GM18517 (cell line): ENCODE measurements around the gene CSGALNACT2.
"Not testable (repeated sequence)": the region's sequence is repeated elsewhere in the genome, so short reads cannot be mapped to it uniquely, and the experiment has no call there.

Source experiments
- ATAC-seq: cut with Tn5 transposase; IDR thresholded peaks from one replicate; pipeline ENCODE4 v1.9.1; 2021; ENCODE audit warnings: mild to moderate bottlenecking, moderate library complexity; ENCODE audit not compliant: unreplicated experiment

The CSGALNACT2 gene

DNA sequence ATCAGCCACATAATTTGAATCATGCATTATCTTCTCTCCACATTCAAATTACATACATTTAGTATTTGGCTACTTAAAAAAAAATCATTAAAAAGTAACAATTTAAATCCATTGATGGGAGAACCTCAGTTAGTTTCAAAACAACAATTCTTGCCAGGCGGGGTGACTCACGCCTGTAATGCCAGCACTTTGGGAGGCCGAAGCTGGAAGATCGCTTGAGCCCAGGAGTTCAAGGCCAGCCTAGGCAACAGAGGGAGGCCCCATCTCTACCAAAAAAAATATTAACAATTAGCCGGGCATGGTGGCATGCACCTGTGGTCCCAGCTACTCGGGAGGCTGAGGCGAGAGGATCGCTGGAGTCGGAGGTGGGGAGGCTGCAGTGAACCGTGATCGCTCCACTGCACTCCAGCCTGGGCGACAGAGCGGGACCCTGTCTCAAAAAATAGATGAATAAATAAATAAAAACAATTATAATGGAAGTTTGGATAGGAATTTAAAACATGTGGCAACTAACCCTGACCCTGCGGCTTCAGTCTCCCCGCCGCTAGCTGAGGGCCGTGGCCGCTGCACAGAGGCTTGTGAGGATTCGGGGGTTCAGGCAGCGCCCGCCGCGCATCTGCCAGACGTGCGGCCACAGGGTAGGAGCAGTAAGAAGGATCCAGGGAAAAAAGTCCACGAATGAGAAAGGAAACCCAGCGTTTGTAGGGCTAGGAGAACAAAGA is 1.1 kb upstream of the CSGALNACT2 start:
- ATAC-seq, result peak; percentile 0

DNA sequence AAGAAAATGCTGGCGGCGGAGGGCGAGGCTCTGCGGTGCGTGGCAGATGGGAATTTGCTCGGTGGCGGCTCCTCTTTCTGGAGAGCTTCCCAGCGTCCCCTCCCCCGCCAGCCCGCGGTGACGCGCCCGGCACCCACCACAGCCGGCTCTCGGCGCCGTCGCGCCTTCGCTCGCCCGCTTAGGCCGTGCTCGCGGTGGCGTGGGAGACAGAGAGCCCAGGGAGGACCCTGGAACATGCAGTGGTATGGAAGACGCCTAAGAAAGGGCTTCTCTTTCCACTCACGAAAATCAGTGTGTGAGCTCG is 576 bp upstream of the CSGALNACT2 start:
- ATAC-seq, result peak; percentile 9

DNA sequence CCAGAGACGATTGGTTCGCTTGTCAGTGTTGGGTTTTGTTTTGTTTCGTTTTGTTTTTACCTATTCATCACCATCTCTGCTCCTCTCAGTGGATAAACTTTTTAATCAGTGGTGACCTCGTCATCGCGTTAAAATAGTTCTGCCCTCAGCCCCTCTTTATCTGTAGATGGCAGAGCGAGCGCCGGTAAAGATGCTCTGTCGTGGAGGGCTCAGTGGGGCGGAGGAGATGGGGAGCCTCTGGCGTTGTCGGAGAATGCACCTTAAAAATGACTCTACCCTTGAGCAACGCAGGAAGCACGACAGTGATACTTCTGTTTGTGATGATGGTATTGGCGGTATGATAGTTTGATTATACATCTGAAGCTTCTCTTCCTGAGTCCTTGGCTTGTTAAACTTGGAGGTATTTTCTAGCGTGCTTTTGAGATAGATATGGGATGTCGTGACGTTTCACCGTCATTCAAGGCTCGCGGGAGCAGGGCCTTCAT is 554 bp downstream of the CSGALNACT2 start:
- ATAC-seq, result peak; percentile 33

DNA sequence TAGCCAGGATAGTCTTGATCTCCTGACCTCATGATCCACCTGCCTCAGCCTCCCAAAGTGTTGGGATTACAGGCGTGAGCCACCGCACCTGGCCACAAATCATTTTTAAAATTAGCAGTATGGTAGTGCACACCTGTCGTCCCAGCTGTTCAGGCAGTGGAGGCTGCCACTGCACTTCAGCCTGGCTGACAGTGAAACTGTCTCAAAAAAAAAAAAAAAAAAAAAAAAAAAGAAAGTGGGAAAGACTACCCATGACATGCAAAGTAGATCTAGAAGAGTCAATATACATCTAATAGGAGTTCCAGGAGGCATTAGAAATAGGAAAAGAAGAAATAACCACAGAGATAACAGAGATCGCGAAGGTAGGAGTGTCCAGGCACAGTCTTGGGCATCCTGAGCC is 3.2 kb downstream of the CSGALNACT2 start:
- no peak for ATAC-seq

DNA sequence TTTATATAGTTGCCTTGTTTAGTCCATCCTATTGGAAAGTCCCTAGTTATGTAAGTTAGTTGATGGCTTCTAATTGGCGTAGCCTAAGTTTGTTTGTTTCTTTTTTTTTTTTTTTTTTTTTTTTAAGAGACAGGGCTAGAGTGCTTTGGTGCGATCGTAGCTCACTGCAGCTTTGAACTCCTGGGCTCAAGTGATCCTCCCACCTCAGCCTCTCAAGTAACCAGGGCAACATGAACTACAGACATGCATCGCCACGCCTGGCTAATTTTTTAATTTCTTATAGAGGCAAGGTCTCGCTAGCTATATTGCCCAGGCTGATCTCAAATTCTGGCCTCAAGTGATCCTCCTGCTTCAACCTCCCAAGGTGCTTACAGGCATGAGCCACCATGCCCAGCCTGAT is 7.1 kb downstream of the CSGALNACT2 start:
- ATAC-seq, result no peak

DNA sequence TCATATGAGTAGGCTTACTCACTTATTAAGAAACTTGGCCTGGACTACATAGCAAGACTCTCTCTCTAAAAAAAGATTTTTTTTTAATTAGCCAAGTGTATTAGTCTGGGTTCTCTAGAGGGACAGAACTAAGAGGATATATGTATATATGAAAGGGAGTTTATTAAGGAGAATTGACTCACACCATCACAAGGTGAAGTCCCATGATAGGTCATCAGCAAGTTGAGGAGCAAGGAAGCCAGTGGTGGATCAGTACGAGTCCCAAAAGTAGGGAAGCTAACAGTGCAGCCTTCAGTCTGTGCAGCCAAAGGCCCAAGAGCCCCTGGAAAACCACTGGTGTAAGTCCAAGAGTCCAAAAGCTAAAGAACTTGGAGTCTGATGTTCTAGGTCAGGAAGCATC is 7.7 kb downstream of the CSGALNACT2 start:
- not testable (repeated sequence) for ATAC-seq

GRCh38 chr10:43151371-43151770 is 13.1 kb downstream of the CSGALNACT2 start:
- ATAC-seq, result no peak

- ATAC-seq, result no peak
These were observed 15.7 kb downstream of the CSGALNACT2 start for GRCh38 chr10:43153901-43154300.

DNA sequence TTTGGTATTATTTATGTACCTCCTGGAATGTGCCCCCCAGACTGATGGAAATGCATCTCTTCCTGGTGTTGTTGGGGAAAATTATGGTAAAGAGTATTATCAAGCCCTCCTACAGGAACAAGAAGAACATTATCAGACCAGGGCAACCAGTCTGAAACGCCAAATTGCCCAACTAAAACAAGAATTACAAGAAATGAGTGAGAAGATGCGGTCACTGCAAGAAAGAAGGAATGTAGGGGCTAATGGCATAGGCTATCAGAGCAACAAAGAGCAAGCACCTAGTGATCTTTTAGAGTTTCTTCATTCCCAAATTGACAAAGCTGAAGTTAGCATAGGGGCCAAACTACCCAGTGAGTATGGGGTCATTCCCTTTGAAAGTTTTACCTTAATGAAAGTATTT is 17.0 kb downstream of the CSGALNACT2 start:
- ATAC-seq, result no peak

GRCh38 chr10:43155741-43156140 is 17.5 kb downstream of the CSGALNACT2 start:
- ATAC-seq, result no peak

- no peak for ATAC-seq
These were observed 18.5 kb downstream of the CSGALNACT2 start for GRCh38 chr10:43156590-43157341.

DNA sequence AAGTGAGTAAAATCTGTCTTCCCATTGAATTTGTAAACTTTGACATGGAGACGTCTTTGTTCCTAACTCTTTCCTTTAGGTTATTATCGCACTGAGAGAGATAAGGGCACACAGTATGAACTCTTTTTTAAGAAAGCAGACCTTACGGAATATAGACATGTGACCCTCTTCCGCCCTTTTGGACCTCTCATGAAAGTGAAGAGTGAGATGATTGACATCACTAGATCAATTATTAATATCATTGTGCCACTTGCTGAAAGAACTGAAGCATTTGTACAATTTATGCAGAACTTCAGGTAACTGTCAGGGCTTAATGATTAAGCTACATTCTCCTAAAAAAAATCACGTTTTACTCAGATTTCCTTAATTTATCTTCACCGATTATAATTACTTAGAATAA is 20.4 kb downstream of the CSGALNACT2 start:
- no peak for ATAC-seq

GRCh38 chr10:43160046-43160920 is 22.0 kb downstream of the CSGALNACT2 start:
- ATAC-seq, result peak; percentile 66

GRCh38 chr10:43160921-43161255 is 22.6 kb downstream of the CSGALNACT2 start:
- ATAC-seq, result peak; percentile 73

GRCh38 chr10:43162604-43163003 is 24.4 kb downstream of the CSGALNACT2 start:
- ATAC-seq, result no peak

DNA sequence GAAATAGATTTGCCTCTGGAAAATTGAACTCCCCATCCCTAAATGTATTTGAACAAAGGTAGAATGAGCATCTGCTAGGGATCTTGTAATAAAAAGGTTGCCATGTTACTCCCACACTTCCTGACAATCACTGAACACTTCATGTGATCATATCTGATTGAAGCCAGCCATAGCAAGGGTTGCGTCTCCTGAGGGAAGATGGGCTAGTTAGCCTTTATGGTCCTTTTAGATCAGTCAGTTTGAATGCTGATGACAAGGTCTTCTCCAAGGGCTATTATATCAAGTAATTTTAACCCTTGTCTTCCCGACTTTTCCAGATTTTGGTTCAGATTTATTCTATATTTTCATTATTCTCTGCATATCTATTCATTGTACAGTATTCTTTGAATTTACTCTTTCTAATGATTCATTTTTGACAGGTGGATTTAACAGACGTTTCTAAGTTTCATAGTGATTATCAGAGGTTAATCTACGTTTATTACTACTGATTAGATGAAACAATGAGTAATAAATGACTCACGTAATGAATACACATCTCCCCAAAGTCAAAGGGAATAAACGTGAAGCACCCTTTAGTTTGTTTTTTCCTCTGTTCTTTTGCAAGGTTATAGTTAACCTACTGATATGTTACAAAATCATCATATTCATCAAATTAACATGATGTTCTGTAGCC is 28.1 kb downstream of the CSGALNACT2 start:
- peak; percentile 33 for ATAC-seq

GRCh38 chr10:43166880-43167497 is 28.7 kb downstream of the CSGALNACT2 start:
- peak; percentile 73 for ATAC-seq

- ATAC-seq, result no peak
These were observed 29.2 kb downstream of the CSGALNACT2 start for GRCh38 chr10:43167498-43167889.

DNA sequence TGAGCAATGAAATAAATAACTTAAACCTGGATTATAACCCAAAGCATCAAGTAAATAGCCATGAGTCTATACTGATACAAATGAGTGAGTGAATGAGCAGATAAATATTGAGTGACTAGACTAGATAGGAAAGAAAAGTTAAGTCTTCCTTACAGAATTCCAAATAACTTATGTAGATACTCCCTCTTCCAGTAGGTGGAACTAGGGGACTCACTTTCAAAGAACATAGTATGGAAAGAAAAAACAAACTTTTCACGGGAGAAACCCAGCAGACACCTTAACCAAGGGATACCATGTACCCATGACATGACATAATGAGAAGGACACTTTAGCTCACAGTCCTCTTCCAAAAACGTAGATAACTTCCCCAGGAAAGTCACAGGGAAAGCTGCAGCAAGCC is 32.2 kb downstream of the CSGALNACT2 start:
- ATAC-seq, result no peak

DNA sequence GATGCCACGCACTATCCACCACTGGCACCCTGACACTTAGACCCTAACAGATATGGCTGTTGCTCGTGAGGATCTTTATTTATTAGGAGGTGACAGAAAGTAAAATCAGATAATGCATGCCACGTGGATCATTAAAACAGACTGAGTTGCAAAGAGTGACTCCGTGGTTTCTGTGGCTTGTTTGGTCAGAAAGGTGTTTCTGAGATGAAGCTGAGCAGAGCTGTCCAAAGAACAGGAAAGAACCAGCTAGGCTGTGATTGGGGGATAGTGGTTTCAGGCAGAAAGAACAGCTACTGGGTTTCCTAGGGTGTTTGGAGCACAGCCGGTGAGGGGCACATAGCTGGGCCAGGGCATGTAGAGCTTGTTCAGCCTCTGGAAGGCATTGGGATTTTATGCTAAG is 34.4 kb downstream of the CSGALNACT2 start:
- ATAC-seq, result no peak

GRCh38 chr10:43173120-43173519 is 34.9 kb downstream of the CSGALNACT2 start:
- ATAC-seq, result no peak
